ENCODE results near the gene GULP1. TPM values are rescaled to one million over a fixed set of nuclear protein-coding genes. Genes with fewer than 3 reads are reported as not detected.

Gene GULP1, protein sequence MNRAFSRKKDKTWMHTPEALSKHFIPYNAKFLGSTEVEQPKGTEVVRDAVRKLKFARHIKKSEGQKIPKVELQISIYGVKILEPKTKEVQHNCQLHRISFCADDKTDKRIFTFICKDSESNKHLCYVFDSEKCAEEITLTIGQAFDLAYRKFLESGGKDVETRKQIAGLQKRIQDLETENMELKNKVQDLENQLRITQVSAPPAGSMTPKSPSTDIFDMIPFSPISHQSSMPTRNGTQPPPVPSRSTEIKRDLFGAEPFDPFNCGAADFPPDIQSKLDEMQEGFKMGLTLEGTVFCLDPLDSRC
- total RNA-seq = 39.8 and 46.8 TPM in 2 replicates

DNA sequence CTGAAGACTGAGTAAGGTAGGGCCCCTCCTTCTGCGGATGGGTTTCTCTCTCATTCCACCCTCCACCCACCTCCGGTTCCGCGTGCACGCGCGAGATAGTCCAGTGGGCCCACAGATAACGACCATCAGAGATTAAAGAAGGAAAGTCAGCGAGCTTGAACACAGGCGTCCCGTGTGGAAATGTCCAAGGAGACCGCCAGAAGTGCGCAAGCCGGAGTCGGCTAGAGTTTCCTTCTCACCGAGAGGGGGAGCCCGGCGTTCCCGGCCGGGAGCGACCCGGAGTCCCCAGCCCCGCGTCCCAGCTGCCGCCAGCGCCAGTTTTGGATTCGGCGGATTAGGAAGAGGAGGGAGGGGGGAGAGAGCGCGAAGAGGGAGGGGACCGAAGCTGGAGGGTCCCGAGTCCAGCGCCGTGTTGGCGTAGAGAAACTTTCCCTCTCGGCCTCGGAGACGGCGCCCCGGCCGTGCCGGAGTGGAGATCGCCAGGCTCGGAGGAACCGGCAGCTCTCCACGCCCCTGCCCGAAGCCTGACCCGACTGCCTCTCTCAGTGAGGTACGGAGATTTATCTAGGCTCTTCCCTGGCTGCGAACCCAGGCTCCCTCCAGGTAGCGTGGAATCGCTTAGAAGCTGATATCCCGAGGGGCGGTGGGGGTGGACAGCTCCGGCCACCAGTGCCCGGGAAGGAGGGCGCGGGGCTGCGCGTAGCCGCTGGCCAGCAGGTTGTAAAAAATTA, at the start of gene GULP1:
Gene GULP1, plus strand, starts transcription at position 258 of the 731 bp plus-strand sequence. CDS start 185,829 bp downstream, outside the sequence.

Measured in bronchial smooth muscle cell (primary cell).